ENCODE results near the gene PKIB. TPM values are rescaled to one million over a fixed set of nuclear protein-coding genes. Genes with fewer than 3 reads are reported as not detected.

Gene PKIB
- total and polyA plus RNA-seq, 2 donors (not counting 3 experiments of a cell fraction or from before 2014, with no cell fraction given), result not detected

DNA sequence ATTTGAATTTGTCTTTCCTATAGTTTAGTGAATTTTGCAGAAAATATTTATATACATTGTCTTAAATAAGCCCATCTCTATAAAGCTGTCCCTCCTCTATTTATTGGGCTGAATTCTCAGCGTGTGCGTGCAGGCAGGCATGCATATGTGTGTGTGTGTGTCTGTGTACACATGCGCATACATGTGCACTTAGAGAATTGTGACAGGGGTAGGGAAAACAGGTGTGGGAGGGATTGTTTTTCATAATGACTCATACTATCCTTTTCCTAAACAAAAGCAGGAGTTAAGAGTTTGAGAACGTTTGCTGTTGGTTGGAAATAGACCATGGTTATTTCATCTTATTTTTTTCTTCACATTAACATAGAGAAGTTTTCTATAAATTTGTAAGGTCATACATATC is 126.0 kb downstream of the PKIB start:
- Histone ChIP-seq H4K20me1 (replicated peaks; ENCODE audit: control insufficient read depth, extremely low read depth, insufficient read depth, low read length) (no peaks in the 10 kb centered on the region), H3K4me1 (ENCODE audit: control insufficient read depth, extremely low read depth, insufficient read depth, low read length) (no peaks in the 10 kb centered on the region), H3K9me1 (replicated peaks; ENCODE audit: control insufficient read depth, extremely low read depth, insufficient read depth, low read length) (no peaks in the 10 kb centered on the region), H3K27me3 (ENCODE audit: control insufficient read depth in 2 of 2, insufficient read depth in 2 of 2, low read length in 2 of 2) (peaks cover 5 to 12% of the 10 kb centered on the region in 2 experiments), H3K9ac (replicated peaks; ENCODE audit: extremely low read depth, insufficient read depth, low read length) (no peak overlapping the region), H2AFZ (ENCODE audit: low read depth, low read length) (no peak overlapping the region), H3K36me3 (ENCODE audit: control insufficient read depth in 2 of 2, extremely low read depth in 1 of 2, insufficient read depth in 2 of 2, low read length in 2 of 2) (no peaks in the 10 kb centered on the region), H3K9me3 (replicated peaks; ENCODE audit: control insufficient read depth, insufficient read depth, low read length) (no peaks in the 10 kb centered on the region), H3K4me2 (ENCODE audit: insufficient read depth, low read length) (no peak overlapping the region), H3K27ac (ENCODE audit: insufficient read depth, low read depth, low read length) (no peak overlapping the region), H3K79me2 (ENCODE audit: control insufficient read depth, insufficient read depth, low read length) (no peaks in the 10 kb centered on the region), H3K4me3 (replicated peaks in 1 of 3; ENCODE audit: insufficient read depth in 1 of 3, low read depth in 1 of 3, low read length in 3 of 3) (no peak overlapping the region)
- ChIA-PET POLR2A (no interaction called here), CTCF (no interaction called here)
- FAIRE-seq (no peak), DNase-seq (ENCODE audit: low read depth, low spot score) (no peak)
- dilution Hi-C loops (cut with MboI; ENCODE audit: extremely low pct_ligation_motif_present, low sequenced_read_pairs), result no loop called here
- TF ChIP-seq JUN (IDR thresholded peaks at IDR 0.05; ENCODE audit: borderline replicate concordance, insufficient read depth, insufficient read length, low read depth) (no peak), EZH2 (IDR thresholded peaks at IDR 0.05; ENCODE audit: borderline replicate concordance, low read depth, low read length, severe bottlenecking) (no peak), POLR2A (IDR thresholded peaks at IDR 0.05; ENCODE audit: low read depth, low read length) (no peak), POLR2AphosphoS5 (IDR thresholded peaks at IDR 0.05; ENCODE audit: insufficient read depth, low read depth, low read length) (no peak), GATA2 (IDR thresholded peaks at IDR 0.05; ENCODE audit: insufficient read depth, insufficient read length, low read depth, low read length) (no peak), MYC (IDR thresholded peaks at IDR 0.05; ENCODE audit: low read depth, low read length) (no peak), FOS (IDR thresholded peaks at IDR 0.05; ENCODE audit: borderline replicate concordance, insufficient read depth, low read length) (no peak)
- TF ChIP-seq, protein P1, sequence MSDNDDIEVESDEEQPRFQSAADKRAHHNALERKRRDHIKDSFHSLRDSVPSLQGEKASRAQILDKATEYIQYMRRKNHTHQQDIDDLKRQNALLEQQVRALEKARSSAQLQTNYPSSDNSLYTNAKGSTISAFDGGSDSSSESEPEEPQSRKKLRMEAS (IDR thresholded peaks at IDR 0.05; ENCODE audit: insufficient read depth, insufficient read length), result no peak
- TF ChIP-seq, protein P2, sequence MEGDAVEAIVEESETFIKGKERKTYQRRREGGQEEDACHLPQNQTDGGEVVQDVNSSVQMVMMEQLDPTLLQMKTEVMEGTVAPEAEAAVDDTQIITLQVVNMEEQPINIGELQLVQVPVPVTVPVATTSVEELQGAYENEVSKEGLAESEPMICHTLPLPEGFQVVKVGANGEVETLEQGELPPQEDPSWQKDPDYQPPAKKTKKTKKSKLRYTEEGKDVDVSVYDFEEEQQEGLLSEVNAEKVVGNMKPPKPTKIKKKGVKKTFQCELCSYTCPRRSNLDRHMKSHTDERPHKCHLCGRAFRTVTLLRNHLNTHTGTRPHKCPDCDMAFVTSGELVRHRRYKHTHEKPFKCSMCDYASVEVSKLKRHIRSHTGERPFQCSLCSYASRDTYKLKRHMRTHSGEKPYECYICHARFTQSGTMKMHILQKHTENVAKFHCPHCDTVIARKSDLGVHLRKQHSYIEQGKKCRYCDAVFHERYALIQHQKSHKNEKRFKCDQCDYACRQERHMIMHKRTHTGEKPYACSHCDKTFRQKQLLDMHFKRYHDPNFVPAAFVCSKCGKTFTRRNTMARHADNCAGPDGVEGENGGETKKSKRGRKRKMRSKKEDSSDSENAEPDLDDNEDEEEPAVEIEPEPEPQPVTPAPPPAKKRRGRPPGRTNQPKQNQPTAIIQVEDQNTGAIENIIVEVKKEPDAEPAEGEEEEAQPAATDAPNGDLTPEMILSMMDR (IDR thresholded peaks at IDR 0.05; ENCODE audit: extremely low read depth in 1 of 2, insufficient read depth in 1 of 2, low read depth in 1 of 2, low read length in 2 of 2), result no peak
- intact Hi-C loops (cut with micrococcal nuclease), result loop anchor here (10.0 kb wide), 1 partner anchor 639 kb away; no protein-coding TSS in a partner anchor
- BruUV-seq (replicated peaks), result no TSS peak

All from endothelial cell of umbilical vein (primary cell).